HG02840 (cell line): Measurements from ENCODE around the gene CBS.
"Not testable (repeated sequence)": the region's sequence is repeated elsewhere in the genome, so short reads cannot be mapped to it uniquely, and the experiment has no call there.

ENCODE experiments used
- ATAC-seq: cut with Tn5 transposase; IDR thresholded peaks from one replicate; pipeline ENCODE4 v1.9.1; 2021; ENCODE audit warnings: mild to moderate bottlenecking, moderate library complexity, moderate number of reproducible peaks; ENCODE audit not compliant: unreplicated experiment, low FRiP score

CBS gene

GRCh38 chr21:43069682-43070081, 6.0 kb downstream of the CBS start:
- ATAC-seq: not testable (repeated sequence)

- ATAC-seq: not testable (repeated sequence)
These were observed 7.6 kb downstream of the CBS start for GRCh38 chr21:43068065-43068464.

- ATAC-seq: not testable (repeated sequence)
These were observed 8.9 kb downstream of the CBS start for GRCh38 chr21:43066690-43067089.

DNA sequence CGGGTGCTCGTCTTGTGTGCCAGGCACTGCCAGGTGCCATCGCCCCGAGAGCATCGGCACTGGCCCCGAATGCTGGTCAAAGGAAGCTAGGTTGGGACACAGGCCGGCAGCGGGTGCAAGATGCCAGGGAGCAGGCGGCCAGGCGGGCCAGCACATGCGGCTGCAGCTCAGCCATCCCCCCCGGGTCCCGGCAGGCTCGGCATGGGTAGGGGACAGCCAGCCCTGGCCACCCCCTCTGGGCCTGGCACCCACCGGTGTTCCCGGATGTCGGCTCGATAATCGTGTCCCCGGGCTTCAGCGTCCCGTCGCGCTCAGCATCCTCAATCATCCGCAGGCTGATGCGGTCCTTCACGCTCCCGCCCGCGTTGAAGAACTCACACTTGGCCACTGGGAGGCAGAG, 9.6 kb downstream of the CBS start:
- ATAC-seq: not testable (repeated sequence)

GRCh38 chr21:43064265-43064917, 11.2 kb downstream of the CBS start:
- not testable (repeated sequence) for ATAC-seq

DNA sequence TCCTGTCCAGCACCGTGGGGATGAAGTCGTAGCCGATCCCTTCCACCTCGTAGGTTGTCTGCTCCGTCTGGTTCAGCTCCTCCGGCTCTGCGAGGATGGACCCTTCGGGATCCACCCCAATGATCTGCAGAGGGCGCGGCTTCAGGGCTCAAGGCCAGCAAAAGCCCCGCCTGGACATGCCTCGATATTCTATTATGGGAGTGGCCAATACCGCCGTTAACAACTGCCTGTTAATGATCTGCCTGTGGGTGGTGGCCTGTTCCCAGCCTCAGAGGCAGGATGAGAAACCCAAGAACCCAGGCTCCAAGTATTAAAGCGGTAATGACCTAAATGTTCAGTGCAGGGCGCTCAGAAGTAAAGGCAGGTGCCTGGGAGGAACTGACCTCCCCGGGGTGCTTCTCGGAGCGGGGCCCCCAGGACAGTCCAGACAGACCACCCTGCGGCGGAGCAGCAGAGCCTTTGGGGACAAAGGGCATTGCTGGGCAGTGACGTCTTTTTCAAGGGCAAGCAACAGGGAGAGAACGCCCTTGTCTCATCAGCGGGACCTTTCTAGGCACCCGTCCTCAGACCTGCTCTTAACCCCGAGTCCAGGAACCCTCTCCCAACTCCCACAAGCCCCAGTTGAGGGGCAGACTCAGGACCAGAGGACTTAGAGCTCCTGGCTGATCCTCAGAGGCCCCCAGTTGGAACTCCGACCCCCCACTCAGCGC, 12.5 kb downstream of the CBS start:
- ATAC-seq: not testable (repeated sequence)

DNA sequence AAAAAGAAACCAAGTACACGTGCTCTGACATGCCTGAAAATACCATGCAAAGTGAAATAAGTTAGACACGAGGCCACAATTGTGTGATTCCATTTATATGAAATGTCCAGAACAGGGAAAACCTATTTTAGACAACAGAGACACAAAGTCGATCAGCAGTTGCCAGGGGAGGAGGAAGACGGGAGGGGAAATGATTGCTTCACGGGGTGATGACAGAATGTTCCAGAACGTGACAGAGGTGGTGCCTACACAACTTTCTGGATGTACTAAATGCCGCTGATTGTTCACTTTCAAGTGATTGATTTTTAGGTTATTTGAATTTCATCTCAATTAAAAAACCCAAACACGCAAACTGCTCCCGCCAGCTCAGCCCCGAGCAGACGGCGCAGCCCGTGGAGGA, 22.5 kb downstream of the CBS start:
- not testable (repeated sequence) for ATAC-seq

DNA sequence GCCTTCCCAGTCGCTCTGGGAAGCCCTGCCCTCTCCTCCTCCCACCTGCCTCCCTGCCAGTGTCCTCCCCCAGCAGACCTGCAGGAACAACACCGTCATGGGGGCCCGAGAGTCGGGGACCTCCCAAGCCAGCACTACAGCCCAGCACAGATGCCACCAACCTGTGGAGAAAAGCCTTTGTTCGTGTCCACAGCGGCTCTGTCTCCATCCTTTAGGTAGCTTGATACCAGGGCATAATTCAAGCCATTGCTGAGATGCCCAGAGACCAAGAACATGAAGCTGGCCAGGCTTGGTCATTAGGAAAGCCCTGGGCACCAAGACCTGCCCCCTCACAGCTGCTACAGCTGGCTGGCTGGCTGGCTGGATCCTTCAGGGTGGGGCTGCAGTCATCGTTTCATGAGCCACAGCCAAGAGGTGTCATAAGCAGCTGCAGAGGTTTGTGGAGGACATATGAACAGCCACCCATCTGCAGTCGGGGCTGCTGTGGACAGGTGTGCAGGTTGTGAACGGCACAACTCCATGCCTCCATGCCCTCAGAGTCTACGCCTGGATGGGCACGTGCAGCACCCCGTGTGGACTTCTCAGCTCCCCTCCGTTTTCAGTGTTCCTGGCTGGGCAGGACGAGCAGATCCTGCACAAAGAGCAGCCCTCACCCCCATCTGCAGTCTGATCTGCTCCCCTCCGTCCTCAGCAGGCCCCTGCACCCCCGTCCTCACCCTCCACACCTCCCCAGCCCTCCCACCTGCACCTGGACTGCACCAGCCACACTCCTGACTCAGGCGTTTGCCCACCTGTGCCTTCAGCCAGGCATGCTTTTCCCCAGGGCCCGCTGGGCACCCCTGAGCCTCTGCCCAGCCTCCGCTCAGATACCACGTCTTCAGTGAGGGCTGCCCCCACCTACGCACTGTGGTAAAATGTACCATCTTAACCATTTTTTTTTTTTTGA, 29.5 kb downstream of the CBS start:
- not testable (repeated sequence) for ATAC-seq

DNA sequence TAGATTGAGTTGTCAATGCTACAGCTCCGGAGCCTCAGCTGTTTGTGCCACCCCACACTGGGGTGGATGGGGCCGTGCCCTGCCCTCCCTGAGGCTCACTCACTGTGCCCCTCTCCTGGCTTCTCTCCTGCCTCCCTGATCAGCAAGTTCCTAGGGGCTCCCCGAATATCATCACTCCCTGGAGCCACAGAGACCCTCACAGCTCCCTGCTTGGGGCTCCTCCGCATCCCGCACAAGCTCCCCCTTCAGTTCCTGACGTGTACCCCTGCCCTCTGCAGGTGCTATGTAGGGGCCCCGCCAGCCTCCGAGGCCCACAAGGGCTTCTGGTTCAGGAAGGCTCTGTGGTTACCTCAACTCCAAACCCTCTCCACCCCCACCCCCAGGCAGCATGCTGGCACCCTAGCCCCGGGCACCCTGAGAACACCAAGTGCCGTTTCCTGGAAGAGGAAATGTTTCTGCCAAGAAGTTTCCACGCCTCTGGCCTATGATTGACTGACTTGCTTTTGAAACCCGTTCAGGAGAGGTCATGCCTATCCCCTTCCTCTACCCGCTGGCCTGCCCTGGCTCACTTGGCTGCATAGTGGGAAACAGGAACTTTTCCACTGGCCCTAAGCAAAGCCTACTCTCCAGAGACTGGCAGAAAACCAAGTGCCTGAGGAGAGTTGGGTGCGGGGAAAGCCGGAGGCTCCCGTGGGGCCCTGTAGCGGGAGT, 30.3 kb downstream of the CBS start:
- not testable (repeated sequence) for ATAC-seq

DNA sequence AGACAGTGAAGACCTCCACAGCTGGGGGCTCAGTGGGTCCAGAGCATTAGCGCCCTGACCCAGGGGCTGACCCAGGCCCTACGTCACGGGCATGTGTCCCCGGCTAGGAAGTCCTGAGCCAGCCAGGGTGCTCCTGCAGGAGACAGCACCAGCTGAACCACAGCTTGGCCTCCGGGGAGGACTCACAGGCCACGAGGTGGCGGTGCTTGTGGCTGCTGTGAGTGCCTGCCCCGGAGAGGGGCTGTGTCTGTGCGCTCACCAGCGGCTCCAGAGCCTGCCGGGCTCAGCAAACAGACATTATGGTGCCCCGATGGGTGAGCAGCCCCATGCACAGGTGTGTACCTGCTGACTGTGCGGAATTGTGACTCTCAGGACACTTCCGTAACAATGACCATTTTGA, 31.1 kb downstream of the CBS start:
- not testable (repeated sequence) for ATAC-seq

DNA sequence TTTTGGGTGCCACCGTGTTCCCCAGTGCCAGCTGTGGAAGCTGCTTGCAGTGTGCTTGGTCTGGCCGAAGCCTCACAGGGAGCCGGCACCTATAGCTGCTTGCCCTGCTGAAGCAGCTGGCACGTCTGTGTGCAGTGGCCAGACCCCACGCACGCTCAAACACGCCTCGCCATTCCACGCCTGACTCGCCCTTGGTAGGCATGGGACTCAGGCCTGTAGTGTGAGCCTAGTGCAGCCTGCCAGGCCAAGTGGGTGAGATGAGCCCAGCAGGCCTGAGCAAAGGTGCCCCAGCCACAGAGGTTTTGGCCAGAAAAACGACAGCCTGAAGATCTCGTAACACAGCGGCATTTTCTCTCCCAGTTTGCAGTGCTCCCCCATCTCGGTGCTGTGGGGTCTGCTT, 32.3 kb downstream of the CBS start:
- not testable (repeated sequence) for ATAC-seq

GRCh38 chr21:43042169-43042568, 33.5 kb downstream of the CBS start:
- not testable (repeated sequence) for ATAC-seq

- not testable (repeated sequence) for ATAC-seq
These were observed 37.0 kb downstream of the CBS start for GRCh38 chr21:43038659-43039044.

GRCh38 chr21:43037918-43038658, 37.5 kb downstream of the CBS start:
- not testable (repeated sequence) for ATAC-seq

GRCh38 chr21:43036889-43037288, 38.7 kb downstream of the CBS start:
- not testable (repeated sequence) for ATAC-seq

- ATAC-seq: no peak
These were observed 40.8 kb downstream of the CBS start for GRCh38 chr21:43034826-43035225.

DNA sequence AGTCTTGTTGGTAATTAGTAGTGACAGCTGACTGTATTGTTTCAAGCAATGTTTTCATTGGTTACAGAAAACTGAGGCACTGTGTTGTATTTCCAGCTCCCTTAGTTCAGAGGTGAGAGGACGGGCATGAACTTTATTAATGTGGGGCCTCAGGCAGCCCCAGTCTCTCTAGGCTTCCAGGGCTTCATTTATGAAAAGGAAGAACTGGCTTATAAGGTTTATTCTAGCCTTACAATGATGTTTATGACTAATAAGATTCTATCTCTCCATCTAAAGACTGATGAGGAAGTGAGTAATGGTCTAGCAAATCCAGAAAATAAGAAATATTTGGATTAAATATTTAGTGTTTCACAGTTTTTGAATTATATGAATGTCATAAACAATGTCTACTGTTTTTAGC, 41.5 kb downstream of the CBS start:
- ATAC-seq: no peak

GRCh38 chr21:43031121-43031619, 44.5 kb downstream of the CBS start:
- ATAC-seq: no peak

DNA sequence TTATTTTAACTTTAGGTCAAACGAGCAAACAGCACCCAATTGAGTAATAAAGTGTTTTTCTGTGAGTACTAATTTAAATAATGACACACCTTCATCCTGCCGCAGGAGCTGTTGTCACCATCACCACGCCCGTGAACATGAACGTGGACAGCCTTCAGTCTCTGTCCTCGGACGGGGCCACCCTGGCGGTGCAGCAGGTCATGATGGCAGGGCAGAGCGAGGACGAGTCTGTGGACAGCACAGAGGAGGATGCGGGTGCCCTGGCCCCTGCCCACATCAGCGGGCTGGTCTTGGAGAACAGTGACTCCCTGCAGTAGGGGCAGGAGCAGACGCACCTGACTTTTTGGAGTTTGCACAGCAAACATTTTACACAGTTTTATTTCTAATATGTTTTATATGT, 45.9 kb downstream of the CBS start:
- ATAC-seq: no peak
